ENCODE measurements around the gene MED13L. TPM values are rescaled to one million over a fixed set of nuclear protein-coding genes. Genes with fewer than 3 reads are reported as not detected.

Gene MED13L
- total RNA-seq, 1 experiment from 2014 or later: 80.5 TPM

DNA sequence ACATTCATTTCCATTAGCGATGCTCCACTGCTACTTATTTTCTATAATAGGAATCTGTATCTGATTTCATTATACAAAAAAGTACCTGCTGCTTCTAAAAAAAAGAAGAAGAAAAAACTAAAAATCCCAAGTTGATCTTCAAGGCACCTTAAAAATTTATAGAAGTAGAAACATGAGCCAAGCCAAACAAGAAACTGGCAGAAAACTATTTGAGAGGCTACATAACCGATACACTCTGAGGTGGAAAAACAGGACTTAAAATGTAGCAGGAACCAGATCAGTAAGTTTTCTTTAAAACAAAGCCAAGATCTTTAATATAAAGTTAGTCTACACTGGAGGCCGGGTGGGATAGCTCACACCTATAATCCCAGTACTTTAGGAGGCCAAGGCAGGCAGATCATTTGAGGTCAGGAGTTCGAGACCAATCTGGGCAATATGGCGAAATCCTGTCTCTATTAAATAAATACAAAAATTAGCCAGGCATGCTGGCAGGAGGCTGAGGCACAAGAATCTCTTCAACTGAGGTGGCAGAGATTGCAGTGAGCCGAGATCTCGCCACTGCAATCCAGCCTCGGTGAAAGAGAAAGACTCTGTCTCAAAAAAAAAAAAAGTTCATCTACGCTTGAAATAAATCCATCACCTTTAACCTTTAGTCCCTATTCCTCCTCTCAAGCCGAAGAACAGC is 278.6 kb downstream of the MED13L start (continued):
- TF ChIP-seq NFYB (CRISPR knock-in tag; conservative IDR thresholded peaks at IDR 0.05; ENCODE audit: low read depth) (no peak), FOXJ3 (CRISPR knock-in tag; IDR thresholded peaks at IDR 0.05; ENCODE audit: borderline replicate concordance) (no peak), CBFB (CRISPR knock-in tag; IDR thresholded peaks at IDR 0.05; ENCODE audit: low read depth) (no peak), IRF2 (CRISPR knock-in tag; IDR thresholded peaks at IDR 0.05; ENCODE audit: borderline replicate concordance, low read depth) (no peak)
- TF ChIP-seq, protein P1, sequence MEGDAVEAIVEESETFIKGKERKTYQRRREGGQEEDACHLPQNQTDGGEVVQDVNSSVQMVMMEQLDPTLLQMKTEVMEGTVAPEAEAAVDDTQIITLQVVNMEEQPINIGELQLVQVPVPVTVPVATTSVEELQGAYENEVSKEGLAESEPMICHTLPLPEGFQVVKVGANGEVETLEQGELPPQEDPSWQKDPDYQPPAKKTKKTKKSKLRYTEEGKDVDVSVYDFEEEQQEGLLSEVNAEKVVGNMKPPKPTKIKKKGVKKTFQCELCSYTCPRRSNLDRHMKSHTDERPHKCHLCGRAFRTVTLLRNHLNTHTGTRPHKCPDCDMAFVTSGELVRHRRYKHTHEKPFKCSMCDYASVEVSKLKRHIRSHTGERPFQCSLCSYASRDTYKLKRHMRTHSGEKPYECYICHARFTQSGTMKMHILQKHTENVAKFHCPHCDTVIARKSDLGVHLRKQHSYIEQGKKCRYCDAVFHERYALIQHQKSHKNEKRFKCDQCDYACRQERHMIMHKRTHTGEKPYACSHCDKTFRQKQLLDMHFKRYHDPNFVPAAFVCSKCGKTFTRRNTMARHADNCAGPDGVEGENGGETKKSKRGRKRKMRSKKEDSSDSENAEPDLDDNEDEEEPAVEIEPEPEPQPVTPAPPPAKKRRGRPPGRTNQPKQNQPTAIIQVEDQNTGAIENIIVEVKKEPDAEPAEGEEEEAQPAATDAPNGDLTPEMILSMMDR (IDR thresholded peaks at IDR 0.05): no peak
- TF ChIP-seq, protein P2, sequence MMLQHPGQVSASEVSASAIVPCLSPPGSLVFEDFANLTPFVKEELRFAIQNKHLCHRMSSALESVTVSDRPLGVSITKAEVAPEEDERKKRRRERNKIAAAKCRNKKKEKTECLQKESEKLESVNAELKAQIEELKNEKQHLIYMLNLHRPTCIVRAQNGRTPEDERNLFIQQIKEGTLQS (CRISPR knock-in tag; conservative IDR thresholded peaks at IDR 0.05): no peak

DNA sequence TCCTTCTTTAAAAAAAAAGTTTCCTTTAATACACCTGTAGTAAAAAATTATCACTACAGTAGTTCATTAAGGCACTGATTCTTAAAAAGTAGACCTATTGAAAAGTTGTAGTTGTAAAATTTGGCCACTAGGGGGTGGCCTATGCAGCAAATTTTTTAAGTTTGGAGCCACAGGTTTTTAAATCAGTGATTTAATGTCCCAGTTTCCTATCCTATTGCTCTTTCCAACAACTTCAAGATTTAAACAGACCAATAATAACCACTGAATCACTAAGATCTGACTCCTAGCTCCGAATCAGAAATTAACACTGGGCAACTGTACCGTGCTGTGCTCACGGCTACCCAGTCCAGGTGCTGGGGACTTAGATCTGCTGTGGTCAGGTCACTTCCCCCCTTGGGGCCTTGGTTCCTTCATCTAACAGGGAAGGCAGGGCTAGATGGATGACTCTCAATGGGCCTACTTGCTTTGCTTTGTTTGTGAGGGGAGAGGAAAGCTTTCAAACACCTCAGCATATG is 279.3 kb downstream of the MED13L start:
- peak overlapping the region; percentile 83 for H3K27ac Mint-ChIP-seq
- no peaks in the 10 kb centered on the region for H3K27me3 Mint-ChIP-seq (ENCODE audit: low read depth)
- peaks cover 19% of the 10 kb centered on the region for H3K4me1 Mint-ChIP-seq
- ATAC-seq: peak; percentile 98
- DNase-seq (ENCODE audit: low spot score): peak; percentile 26
- ChIA-PET CTCF (interaction anchor here (0.6 to 2.0 kb wide), 7 partner anchors 9 to 679 kb away, joined by 3 to 14 read pairs (median 3); no protein-coding TSS in a partner anchor), POLR2A (no interaction called here)
- TF ChIP-seq ZNF138 (CRISPR knock-in tag; conservative IDR thresholded peaks at IDR 0.05): no peak
- TF ChIP-seq, protein P1 (IDR thresholded peaks at IDR 0.05): peak; percentile 92
- TF ChIP-seq, protein P3, sequence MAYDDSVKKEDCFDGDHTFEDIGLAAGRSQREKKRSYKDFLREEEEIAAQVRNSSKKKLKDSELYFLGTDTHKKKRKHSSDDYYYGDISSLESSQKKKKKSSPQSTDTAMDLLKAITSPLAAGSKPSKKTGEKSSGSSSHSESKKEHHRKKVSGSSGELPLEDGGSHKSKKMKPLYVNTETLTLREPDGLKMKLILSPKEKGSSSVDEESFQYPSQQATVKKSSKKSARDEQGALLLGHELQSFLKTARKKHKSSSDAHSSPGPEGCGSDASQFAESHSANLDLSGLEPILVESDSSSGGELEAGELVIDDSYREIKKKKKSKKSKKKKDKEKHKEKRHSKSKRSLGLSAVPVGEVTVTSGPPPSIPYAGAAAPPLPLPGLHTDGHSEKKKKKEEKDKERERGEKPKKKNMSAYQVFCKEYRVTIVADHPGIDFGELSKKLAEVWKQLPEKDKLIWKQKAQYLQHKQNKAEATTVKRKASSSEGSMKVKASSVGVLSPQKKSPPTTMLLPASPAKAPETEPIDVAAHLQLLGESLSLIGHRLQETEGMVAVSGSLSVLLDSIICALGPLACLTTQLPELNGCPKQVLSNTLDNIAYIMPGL (CRISPR knock-in tag; IDR thresholded peaks at IDR 0.05): no peak
- H3K4me3 Mint-ChIP-seq: no peak overlapping the region
- no peaks in the 10 kb centered on the region for H3K9me3 Mint-ChIP-seq
- peaks cover 28% of the 10 kb centered on the region for H3K36me3 Mint-ChIP-seq

DNA sequence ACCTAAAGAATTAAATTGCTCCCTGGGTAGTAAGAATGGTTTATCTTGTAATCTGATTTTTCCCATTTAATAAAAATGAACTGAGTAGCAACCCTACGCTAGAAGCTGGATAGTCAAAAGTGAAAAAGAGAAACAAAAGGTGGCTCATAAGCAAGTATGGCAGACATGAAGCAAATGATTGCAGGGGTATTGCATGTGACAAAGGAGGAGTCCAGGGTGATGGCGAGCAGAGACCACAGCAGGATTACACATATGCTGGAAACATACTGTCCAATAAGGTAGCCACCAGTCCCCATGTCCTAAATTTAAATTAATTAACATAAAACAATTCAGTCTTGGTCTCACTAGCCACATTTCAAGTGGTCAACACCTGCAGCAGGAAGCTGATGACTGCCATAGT is 283.8 kb downstream of the MED13L start:
- no peaks in the 10 kb centered on the region for H3K9me3 Mint-ChIP-seq
- no peaks in the 10 kb centered on the region for H3K27me3 Mint-ChIP-seq (ENCODE audit: low read depth)
- peaks cover 33% of the 10 kb centered on the region for H3K36me3 Mint-ChIP-seq
- no peak overlapping the region for H3K4me3 Mint-ChIP-seq
- ChIA-PET CTCF (interaction anchor here (0.8 to 1.5 kb wide), 2 partner anchors 11 to 694 kb away, joined by 3 to 8 read pairs; no protein-coding TSS in a partner anchor), POLR2A (no interaction called here)
- H3K27ac Mint-ChIP-seq: no peak overlapping the region
- DNase-seq (ENCODE audit: low spot score) (no peak), ATAC-seq (no peak)
- peaks cover 21% of the 10 kb centered on the region for H3K4me1 Mint-ChIP-seq
- TF ChIP-seq, protein P4, sequence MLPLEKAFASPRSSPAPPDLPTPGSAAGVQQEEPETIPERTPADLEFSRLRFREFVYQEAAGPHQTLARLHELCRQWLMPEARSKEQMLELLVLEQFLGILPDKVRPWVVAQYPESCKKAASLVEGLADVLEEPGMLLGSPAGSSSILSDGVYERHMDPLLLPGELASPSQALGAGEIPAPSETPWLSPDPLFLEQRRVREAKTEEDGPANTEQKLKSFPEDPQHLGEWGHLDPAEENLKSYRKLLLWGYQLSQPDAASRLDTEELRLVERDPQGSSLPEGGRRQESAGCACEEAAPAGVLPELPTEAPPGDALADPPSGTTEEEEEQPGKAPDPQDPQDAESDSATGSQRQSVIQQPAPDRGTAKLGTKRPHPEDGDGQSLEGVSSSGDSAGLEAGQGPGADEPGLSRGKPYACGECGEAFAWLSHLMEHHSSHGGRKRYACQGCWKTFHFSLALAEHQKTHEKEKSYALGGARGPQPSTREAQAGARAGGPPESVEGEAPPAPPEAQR (CRISPR knock-in tag; IDR thresholded peaks at IDR 0.05): no peak
- no peak for TF ChIP-seq SOX15 (CRISPR knock-in tag; IDR thresholded peaks at IDR 0.05)
- TF ChIP-seq, protein P5, sequence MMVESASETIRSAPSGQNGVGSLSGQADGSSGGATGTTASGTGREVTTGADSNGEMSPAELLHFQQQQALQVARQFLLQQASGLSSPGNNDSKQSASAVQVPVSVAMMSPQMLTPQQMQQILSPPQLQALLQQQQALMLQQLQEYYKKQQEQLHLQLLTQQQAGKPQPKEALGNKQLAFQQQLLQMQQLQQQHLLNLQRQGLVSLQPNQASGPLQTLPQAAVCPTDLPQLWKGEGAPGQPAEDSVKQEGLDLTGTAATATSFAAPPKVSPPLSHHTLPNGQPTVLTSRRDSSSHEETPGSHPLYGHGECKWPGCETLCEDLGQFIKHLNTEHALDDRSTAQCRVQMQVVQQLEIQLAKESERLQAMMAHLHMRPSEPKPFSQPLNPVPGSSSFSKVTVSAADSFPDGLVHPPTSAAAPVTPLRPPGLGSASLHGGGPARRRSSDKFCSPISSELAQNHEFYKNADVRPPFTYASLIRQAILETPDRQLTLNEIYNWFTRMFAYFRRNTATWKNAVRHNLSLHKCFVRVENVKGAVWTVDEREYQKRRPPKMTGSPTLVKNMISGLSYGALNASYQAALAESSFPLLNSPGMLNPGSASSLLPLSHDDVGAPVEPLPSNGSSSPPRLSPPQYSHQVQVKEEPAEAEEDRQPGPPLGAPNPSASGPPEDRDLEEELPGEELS (CRISPR knock-in tag; IDR thresholded peaks at IDR 0.05): no peak
- TF ChIP-seq ESRRA (CRISPR knock-in tag; IDR thresholded peaks at IDR 0.05; ENCODE audit: borderline replicate concordance): no peak
- TF ChIP-seq ZBTB21 (CRISPR knock-in tag; IDR thresholded peaks at IDR 0.05; ENCODE audit: borderline replicate concordance): no peak
- no peak for TF ChIP-seq HMGA2 (CRISPR knock-in tag; IDR thresholded peaks at IDR 0.05)
- TF ChIP-seq, protein P6, sequence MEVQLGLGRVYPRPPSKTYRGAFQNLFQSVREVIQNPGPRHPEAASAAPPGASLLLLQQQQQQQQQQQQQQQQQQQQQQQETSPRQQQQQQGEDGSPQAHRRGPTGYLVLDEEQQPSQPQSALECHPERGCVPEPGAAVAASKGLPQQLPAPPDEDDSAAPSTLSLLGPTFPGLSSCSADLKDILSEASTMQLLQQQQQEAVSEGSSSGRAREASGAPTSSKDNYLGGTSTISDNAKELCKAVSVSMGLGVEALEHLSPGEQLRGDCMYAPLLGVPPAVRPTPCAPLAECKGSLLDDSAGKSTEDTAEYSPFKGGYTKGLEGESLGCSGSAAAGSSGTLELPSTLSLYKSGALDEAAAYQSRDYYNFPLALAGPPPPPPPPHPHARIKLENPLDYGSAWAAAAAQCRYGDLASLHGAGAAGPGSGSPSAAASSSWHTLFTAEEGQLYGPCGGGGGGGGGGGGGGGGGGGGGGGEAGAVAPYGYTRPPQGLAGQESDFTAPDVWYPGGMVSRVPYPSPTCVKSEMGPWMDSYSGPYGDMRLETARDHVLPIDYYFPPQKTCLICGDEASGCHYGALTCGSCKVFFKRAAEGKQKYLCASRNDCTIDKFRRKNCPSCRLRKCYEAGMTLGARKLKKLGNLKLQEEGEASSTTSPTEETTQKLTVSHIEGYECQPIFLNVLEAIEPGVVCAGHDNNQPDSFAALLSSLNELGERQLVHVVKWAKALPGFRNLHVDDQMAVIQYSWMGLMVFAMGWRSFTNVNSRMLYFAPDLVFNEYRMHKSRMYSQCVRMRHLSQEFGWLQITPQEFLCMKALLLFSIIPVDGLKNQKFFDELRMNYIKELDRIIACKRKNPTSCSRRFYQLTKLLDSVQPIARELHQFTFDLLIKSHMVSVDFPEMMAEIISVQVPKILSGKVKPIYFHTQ (CRISPR knock-in tag; IDR thresholded peaks at IDR 0.05): no peak
- TF ChIP-seq PRRX2 (CRISPR knock-in tag; IDR thresholded peaks at IDR 0.05): no peak
- TF ChIP-seq, protein P2 (CRISPR knock-in tag; conservative IDR thresholded peaks at IDR 0.05): no peak

Data from WTC11 (cell line).